ENCODE results near the gene SLC35F3.

GRCh38 chr1:234311414-234311813, 406.9 kb downstream of the SLC35F3 start:
- no peak for TF ChIP-seq CTCF (IDR thresholded peaks at IDR 0.05)
- no peak for TF ChIP-seq POLR2A (IDR thresholded peaks at IDR 0.05)
- TF ChIP-seq POLR2AphosphoS5 (IDR thresholded peaks at IDR 0.05): no peak
